ENCODE results near the gene TBX10. TPM values are rescaled to one million over a fixed set of nuclear protein-coding genes. Genes with fewer than 3 reads are reported as not detected.
"Not testable (repeated sequence)": the region's sequence is repeated elsewhere in the genome, so short reads cannot be mapped to it uniquely, and the experiment has no call there.

Gene TBX10
- total RNA-seq, 1 experiment from 2014 or later, result not detected

GRCh38 chr11:67640758-67641337 lies 1.3 kb upstream of the TBX10 start:
- Histone ChIP-seq H3K27ac (ENCODE audit: low read depth, low read length, poor library complexity, severe bottlenecking) (no peak overlapping the region), H3K36me3 (ENCODE audit: insufficient read depth, low read length, poor library complexity, severe bottlenecking) (no peaks in the 10 kb centered on the region), H3K9me3 (ENCODE audit: low read depth, low read length, poor library complexity, severe bottlenecking) (no peaks in the 10 kb centered on the region), H3K4me3 (ENCODE audit: low read depth, low read length, poor library complexity, severe bottlenecking) (no peak overlapping the region), H3K27me3 (replicated peaks; ENCODE audit: insufficient read depth, low read depth, low read length, poor library complexity) (no peaks in the 10 kb centered on the region), H3K4me1 (ENCODE audit: insufficient read depth, low read length, poor library complexity, severe bottlenecking) (no peaks in the 10 kb centered on the region)
- POLR2A ChIA-PET (ENCODE audit: low non-redundant PET), result no interaction called here
- no peak for DNase-seq (ENCODE audit: low spot score)
- CTCF ChIA-PET, result interaction anchor here (1.2 kb wide), 1 partner anchor 12 kb away, joined by 3 read pairs; no protein-coding TSS in a partner anchor
- intact Hi-C loops (cut with micrococcal nuclease; ENCODE audit: unreplicated experiment), result no loop called here
- BruUV-seq (replicated peaks), result no TSS peak
- TF ChIP-seq EZH2 (IDR thresholded peaks at IDR 0.05; ENCODE audit: borderline replicate concordance, low read depth, low read length, poor library complexity, severe bottlenecking) (no peak), CTCF (conservative IDR thresholded peaks at IDR 0.05; ENCODE audit: low read depth, low read length) (no peak)

GRCh38 chr11:67640021-67640757 lies 626 bp upstream of the TBX10 start:
- peak; percentile 69 for DNase-seq (ENCODE audit: low spot score)
- Histone ChIP-seq H3K27ac (ENCODE audit: low read depth, low read length, poor library complexity, severe bottlenecking) (no peak overlapping the region), H3K9me3 (ENCODE audit: low read depth, low read length, poor library complexity, severe bottlenecking) (no peaks in the 10 kb centered on the region), H3K36me3 (ENCODE audit: insufficient read depth, low read length, poor library complexity, severe bottlenecking) (no peaks in the 10 kb centered on the region), H3K4me1 (ENCODE audit: insufficient read depth, low read length, poor library complexity, severe bottlenecking) (no peaks in the 10 kb centered on the region), H3K27me3 (replicated peaks; ENCODE audit: insufficient read depth, low read depth, low read length, poor library complexity) (no peaks in the 10 kb centered on the region), H3K4me3 (ENCODE audit: low read depth, low read length, poor library complexity, severe bottlenecking) (no peak overlapping the region)
- ChIA-PET CTCF (interaction anchor here (1.2 kb wide), 1 partner anchor 11 kb away, joined by 3 read pairs; no protein-coding TSS in a partner anchor), POLR2A (ENCODE audit: low non-redundant PET) (no interaction called here)
- intact Hi-C loops (cut with micrococcal nuclease; ENCODE audit: unreplicated experiment), result no loop called here
- BruUV-seq (replicated peaks), result no TSS peak
- TF ChIP-seq CTCF (conservative IDR thresholded peaks at IDR 0.05; ENCODE audit: low read depth, low read length) (peak; percentile 83), EZH2 (IDR thresholded peaks at IDR 0.05; ENCODE audit: borderline replicate concordance, low read depth, low read length, poor library complexity, severe bottlenecking) (no peak)

- Histone ChIP-seq H3K4me3 (ENCODE audit: low read depth, low read length, poor library complexity, severe bottlenecking) (no peak overlapping the region), H3K36me3 (ENCODE audit: insufficient read depth, low read length, poor library complexity, severe bottlenecking) (no peaks in the 10 kb centered on the region), H3K4me1 (ENCODE audit: insufficient read depth, low read length, poor library complexity, severe bottlenecking) (no peaks in the 10 kb centered on the region), H3K27me3 (replicated peaks; ENCODE audit: insufficient read depth, low read depth, low read length, poor library complexity) (no peaks in the 10 kb centered on the region), H3K27ac (ENCODE audit: low read depth, low read length, poor library complexity, severe bottlenecking) (no peak overlapping the region), H3K9me3 (ENCODE audit: low read depth, low read length, poor library complexity, severe bottlenecking) (no peaks in the 10 kb centered on the region)
- intact Hi-C loops (cut with micrococcal nuclease; ENCODE audit: unreplicated experiment), result no loop called here
- ChIA-PET POLR2A (ENCODE audit: low non-redundant PET) (no interaction called here), CTCF (no interaction called here)
- no peak for TF ChIP-seq CTCF (conservative IDR thresholded peaks at IDR 0.05; ENCODE audit: low read depth, low read length)
- no TSS peak for BruUV-seq (replicated peaks)
- no peak for DNase-seq (ENCODE audit: low spot score)
Observed at GRCh38 chr11:67638535-67639437, 777 bp downstream of the TBX10 start.

GRCh38 chr11:67637441-67637840 lies 2.1 kb downstream of the TBX10 start:
- H3K27me3 ChIP-seq (replicated peaks; ENCODE audit: insufficient read depth, low read depth, low read length, poor library complexity); H3K4me1 ChIP-seq (ENCODE audit: insufficient read depth, low read length, poor library complexity, severe bottlenecking); POLR2A ChIA-PET (ENCODE audit: low non-redundant PET); DNase-seq (ENCODE audit: low spot score); H3K27ac ChIP-seq (ENCODE audit: low read depth, low read length, poor library complexity, severe bottlenecking); CTCF ChIA-PET; H3K9me3 ChIP-seq (ENCODE audit: low read depth, low read length, poor library complexity, severe bottlenecking); BruUV-seq (replicated peaks); intact Hi-C loops (cut with micrococcal nuclease; ENCODE audit: unreplicated experiment); H3K4me3 ChIP-seq (ENCODE audit: low read depth, low read length, poor library complexity, severe bottlenecking); H3K36me3 ChIP-seq (ENCODE audit: insufficient read depth, low read length, poor library complexity, severe bottlenecking): not testable (repeated sequence)

All from A673 (cell line).